ENCODE data around the gene GMPR2. TPM values are rescaled to one million over a fixed set of nuclear protein-coding genes. Genes with fewer than 3 reads are reported as not detected.
A peak's percentile ranks its signal among the peaks of the same experiment; 100 is the strongest.

The GMPR2 gene
- total RNA-seq, 1 experiment from 2014 or later, result 76.9 TPM

DNA sequence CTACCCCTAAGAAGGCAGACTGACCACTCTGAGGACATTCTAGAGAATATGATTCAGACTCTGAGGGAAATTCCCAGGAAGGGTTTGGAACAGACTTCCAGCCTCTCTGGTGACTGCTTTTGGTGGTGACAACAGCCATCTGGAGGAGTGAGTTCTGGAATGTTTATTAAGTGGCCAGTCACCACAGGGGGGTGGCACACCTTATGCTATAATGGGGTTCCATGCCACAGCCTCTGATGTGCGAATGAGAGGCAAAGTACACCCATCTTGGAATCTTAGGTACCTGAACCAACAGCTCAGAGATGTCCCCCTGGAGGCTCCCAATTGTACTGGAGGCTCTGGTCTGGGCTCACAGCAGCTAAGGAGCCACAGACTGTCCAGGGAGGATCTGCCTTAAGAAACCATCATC lies 19.2 kb downstream of the GMPR2 start:
- H3K36me3 Mint-ChIP-seq (ENCODE audit: insufficient read depth, unreplicated experiment), result no peaks in the 10 kb centered on the region
- H3K36me3 ChIP-seq (ENCODE audit: control insufficient read depth, insufficient read depth, low read length), result no peaks in the 10 kb centered on the region; the same call in 1 of the 2 replicates
- no peaks in the 10 kb centered on the region for H3K4me1 Mint-ChIP-seq (ENCODE audit: low read depth, unreplicated experiment)
- intact Hi-C loops (cut with micrococcal nuclease; ENCODE audit: unreplicated experiment), result no loop called here
- DNase-seq, result no peak
- POLR2A ChIA-PET, result no interaction called here
- TF ChIP-seq, protein P1, sequence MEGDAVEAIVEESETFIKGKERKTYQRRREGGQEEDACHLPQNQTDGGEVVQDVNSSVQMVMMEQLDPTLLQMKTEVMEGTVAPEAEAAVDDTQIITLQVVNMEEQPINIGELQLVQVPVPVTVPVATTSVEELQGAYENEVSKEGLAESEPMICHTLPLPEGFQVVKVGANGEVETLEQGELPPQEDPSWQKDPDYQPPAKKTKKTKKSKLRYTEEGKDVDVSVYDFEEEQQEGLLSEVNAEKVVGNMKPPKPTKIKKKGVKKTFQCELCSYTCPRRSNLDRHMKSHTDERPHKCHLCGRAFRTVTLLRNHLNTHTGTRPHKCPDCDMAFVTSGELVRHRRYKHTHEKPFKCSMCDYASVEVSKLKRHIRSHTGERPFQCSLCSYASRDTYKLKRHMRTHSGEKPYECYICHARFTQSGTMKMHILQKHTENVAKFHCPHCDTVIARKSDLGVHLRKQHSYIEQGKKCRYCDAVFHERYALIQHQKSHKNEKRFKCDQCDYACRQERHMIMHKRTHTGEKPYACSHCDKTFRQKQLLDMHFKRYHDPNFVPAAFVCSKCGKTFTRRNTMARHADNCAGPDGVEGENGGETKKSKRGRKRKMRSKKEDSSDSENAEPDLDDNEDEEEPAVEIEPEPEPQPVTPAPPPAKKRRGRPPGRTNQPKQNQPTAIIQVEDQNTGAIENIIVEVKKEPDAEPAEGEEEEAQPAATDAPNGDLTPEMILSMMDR (IDR thresholded peaks at IDR 0.05; ENCODE audit: insufficient read depth in 1 of 2, low read depth in 1 of 2, low read length in 1 of 2, severe bottlenecking in 1 of 2, unreplicated experiment in 1 of 2), result no peak
- H3K9me3 Mint-ChIP-seq (ENCODE audit: unreplicated experiment), result no peaks in the 10 kb centered on the region
- peaks cover 13% of the 10 kb centered on the region for H3K4me1 ChIP-seq
- H3K27me3 ChIP-seq (replicated peaks; ENCODE audit: control insufficient read depth, insufficient read depth, low read length), result no peaks in the 10 kb centered on the region
- CTCF ChIA-PET, result interaction anchor here (0.7 to 2.9 kb wide), 8 partner anchors 9 to 180 kb away, joined by 3 to 16 read pairs (median 5); partner anchors contain the start of genes CIDEB, DHRS1, NOP9 and RABGGTA
- BruUV-seq (replicated peaks), result no TSS peak
- H3K27ac Mint-ChIP-seq (ENCODE audit: unreplicated experiment), result no peak overlapping the region
- H3K9me3 ChIP-seq, result no peaks in the 10 kb centered on the region
- H3K27me3 Mint-ChIP-seq (ENCODE audit: insufficient read depth, unreplicated experiment), result no peaks in the 10 kb centered on the region
- H3K4me3 Mint-ChIP-seq (ENCODE audit: unreplicated experiment), result no peak overlapping the region
- H3K4me3 ChIP-seq (ENCODE audit: low read depth, low read length), result no peak overlapping the region

DNA sequence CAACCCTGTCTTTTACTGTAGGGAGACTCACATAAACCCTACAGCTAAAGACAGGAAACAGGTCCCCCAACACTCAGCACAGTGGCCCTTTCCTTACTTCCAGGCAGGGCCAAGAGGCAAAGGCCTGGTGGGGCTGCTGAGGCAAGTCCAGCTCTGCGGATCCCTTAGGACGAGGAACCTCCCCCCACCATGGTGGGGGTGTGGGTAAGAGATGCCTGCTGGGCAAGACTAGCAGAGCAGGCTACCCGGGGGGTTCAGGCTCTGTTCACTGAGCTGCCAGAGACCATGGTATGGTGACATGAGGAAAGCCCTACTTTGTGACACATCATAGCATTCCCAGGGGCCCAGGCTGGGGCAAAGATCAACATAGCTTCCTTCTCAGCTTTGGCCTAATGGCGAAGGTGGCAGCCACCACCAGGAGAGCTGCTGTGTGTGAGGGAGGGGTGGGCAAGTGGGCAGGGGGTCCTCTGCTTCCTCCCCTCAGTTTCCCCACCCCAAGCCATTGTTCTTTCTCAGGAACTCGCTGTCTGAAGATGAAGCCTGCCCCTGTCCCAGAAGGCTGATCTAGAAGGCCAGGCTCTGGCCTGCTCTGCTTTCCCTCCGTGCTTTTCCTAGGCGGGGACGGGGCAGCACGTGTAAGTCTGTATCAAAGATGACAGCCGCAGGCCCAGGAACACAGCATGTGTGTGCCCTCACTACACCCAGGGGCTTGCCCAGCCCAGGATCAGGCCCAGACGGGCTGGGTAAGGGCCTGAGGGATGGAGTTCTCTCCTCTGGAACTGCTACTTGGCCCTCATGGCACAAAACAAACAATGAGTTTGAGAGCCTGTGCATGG lies 19.8 kb downstream of the GMPR2 start:
- H3K4me3 ChIP-seq (ENCODE audit: low read depth, low read length), result no peak overlapping the region
- Mint-ChIP-seq H3K9me3 (ENCODE audit: unreplicated experiment) (no peaks in the 10 kb centered on the region), H3K27ac (ENCODE audit: unreplicated experiment) (no peak overlapping the region), H3K27me3 (ENCODE audit: insufficient read depth, unreplicated experiment) (no peaks in the 10 kb centered on the region), H3K4me3 (ENCODE audit: unreplicated experiment) (no peak overlapping the region), H3K4me1 (ENCODE audit: low read depth, unreplicated experiment) (no peaks in the 10 kb centered on the region), H3K36me3 (ENCODE audit: insufficient read depth, unreplicated experiment) (no peaks in the 10 kb centered on the region)
- H3K4me1 ChIP-seq, result peaks cover 13% of the 10 kb centered on the region
- no peaks in the 10 kb centered on the region for H3K27me3 ChIP-seq (replicated peaks; ENCODE audit: control insufficient read depth, insufficient read depth, low read length)
- CTCF ChIA-PET, result interaction anchor here (0.7 to 2.9 kb wide), 7 partner anchors 9 to 179 kb away, joined by 3 to 16 read pairs (median 6); partner anchors contain the start of genes CIDEB, RABGGTA and TINF2
- peak; percentile 52 to 54 for DNase-seq
- intact Hi-C loops (cut with micrococcal nuclease; ENCODE audit: unreplicated experiment), result no loop called here
- TF ChIP-seq, protein P1 (IDR thresholded peaks at IDR 0.05; ENCODE audit: insufficient read depth in 1 of 2, low read depth in 1 of 2, low read length in 1 of 2, severe bottlenecking in 1 of 2, unreplicated experiment in 1 of 2), result no peak
- BruUV-seq (replicated peaks), result no TSS peak
- H3K9me3 ChIP-seq, result no peaks in the 10 kb centered on the region
- POLR2A ChIA-PET, result interaction anchor here (0.7 to 1.0 kb wide), 3 partner anchors 10 to 1075 kb away, joined by 3 to 6 read pairs (median 4); partner anchors contain the start of genes CHMP4A and TINF2
- H3K36me3 ChIP-seq (ENCODE audit: control insufficient read depth, insufficient read depth, low read length), result no peaks in the 10 kb centered on the region; the same call in 1 of the 2 replicates

DNA sequence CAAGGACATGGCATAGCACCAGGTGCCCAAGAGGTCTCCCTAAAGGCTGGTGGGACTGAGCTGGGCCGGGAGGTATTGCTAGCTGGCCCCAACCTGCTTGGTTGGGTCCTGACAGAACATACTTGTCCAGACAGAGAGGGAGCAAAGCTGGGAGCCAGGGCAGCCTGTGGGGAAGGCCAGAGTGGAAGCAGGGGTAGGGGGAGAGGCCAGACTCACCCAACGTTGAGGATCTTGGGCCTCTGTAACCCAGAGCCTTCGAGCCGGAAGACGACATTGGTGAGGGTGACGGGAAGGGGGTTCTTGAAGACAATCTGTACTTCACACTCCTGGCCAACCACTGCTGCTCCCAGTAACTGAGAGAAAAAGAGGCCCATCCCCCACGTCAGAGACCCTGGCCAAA lies 21.2 kb downstream of the GMPR2 start:
- no peaks in the 10 kb centered on the region for H3K9me3 ChIP-seq
- intact Hi-C loops (cut with micrococcal nuclease; ENCODE audit: unreplicated experiment), result no loop called here
- Mint-ChIP-seq H3K27me3 (ENCODE audit: insufficient read depth, unreplicated experiment) (no peaks in the 10 kb centered on the region), H3K27ac (ENCODE audit: unreplicated experiment) (no peak overlapping the region), H3K4me1 (ENCODE audit: low read depth, unreplicated experiment) (no peaks in the 10 kb centered on the region), H3K36me3 (ENCODE audit: insufficient read depth, unreplicated experiment) (no peaks in the 10 kb centered on the region), H3K4me3 (ENCODE audit: unreplicated experiment) (no peak overlapping the region), H3K9me3 (ENCODE audit: unreplicated experiment) (no peaks in the 10 kb centered on the region)
- no peaks in the 10 kb centered on the region for H3K27me3 ChIP-seq (replicated peaks; ENCODE audit: control insufficient read depth, insufficient read depth, low read length)
- TF ChIP-seq, protein P1 (IDR thresholded peaks at IDR 0.05; ENCODE audit: insufficient read depth in 1 of 2, low read depth in 1 of 2, low read length in 1 of 2, severe bottlenecking in 1 of 2, unreplicated experiment in 1 of 2), result no peak
- H3K4me3 ChIP-seq (ENCODE audit: low read depth, low read length), result no peak overlapping the region
- BruUV-seq (replicated peaks), result no TSS peak
- ChIA-PET CTCF (interaction anchor here (1.2 kb wide), 1 partner anchor 11 kb away, joined by 3 read pairs; the partner anchor contains the start of gene TINF2), POLR2A (no interaction called here)
- H3K4me1 ChIP-seq, result peaks cover 13% of the 10 kb centered on the region
- H3K36me3 ChIP-seq (ENCODE audit: control insufficient read depth, insufficient read depth, low read length), result no peaks in the 10 kb centered on the region; the same call in 1 of the 2 replicates
- DNase-seq, result no peak

Measured in Caco-2 (cell line).